Neural progenitor cell (in vitro differentiated cells): ENCODE measurements around the gene KIDINS220. TPM values are rescaled to one million over a fixed set of nuclear protein-coding genes. Genes with fewer than 3 reads are reported as not detected.

Source experiments
- DNase-seq: peaks from one replicate; pipeline ENCODE4 v3.0.0-alpha.2; 2016; ENCODE audit warnings: low spot score
- H2AFZ ChIP-seq: fragments of 200-600 bp; sonication (generic); replicated peaks from 2 replicates; pipeline ENCODE4 v1.6.1; 2016; ENCODE audit warnings: antibody characterized with exemption
- H3F3A ChIP-seq: fragments of 200-600 bp; sonication (generic); 2 replicates; pipeline ENCODE4 v1.6.1; 2016; ENCODE audit warnings: antibody characterized with exemption, low read depth
- H3K27ac ChIP-seq: fragments of 200-600 bp; sonication (generic); 2 replicates; pipeline ENCODE4 v1.5.1; 2016; ENCODE audit warnings: mild to moderate bottlenecking
- H3K27me3 ChIP-seq: fragments of 200-600 bp; sonication (generic); 2 replicates; pipeline ENCODE4 v1.6.1; 2016; ENCODE audit warnings: mild to moderate bottlenecking, moderate library complexity
- H3K36me3 ChIP-seq: fragments of 200-600 bp; sonication (generic); 2 replicates; pipeline ENCODE4 v1.5.1; 2016
- H3K4me1 ChIP-seq: fragments of 200-600 bp; sonication (generic); 2 replicates; pipeline ENCODE4 v1.6.1; 2016; ENCODE audit warnings: mixed run types
- H3K4me2 ChIP-seq: fragments of 200-600 bp; sonication (generic); 2 replicates; pipeline ENCODE4 v1.6.1; 2016
- H3K4me3 ChIP-seq: fragments of 200-600 bp; sonication (generic); 2 replicates; pipeline ENCODE4 v1.5.1; 2016
- H3K79me2 ChIP-seq: fragments of 200-600 bp; sonication (generic); 2 replicates; pipeline ENCODE4 v1.6.1; 2016; ENCODE audit warnings: low read depth
- H3K9ac ChIP-seq: fragments of 200-600 bp; sonication (generic); 2 replicates; pipeline ENCODE4 v1.6.1; 2016
- H3K9me3 ChIP-seq: fragments of 200-600 bp; sonication (generic); 2 replicates; pipeline ENCODE4 v1.5.1; 2016; ENCODE audit warnings: low read depth
- H4K20me1 ChIP-seq: fragments of 200-600 bp; sonication (generic); 2 replicates; pipeline ENCODE4 v1.6.1; 2016; ENCODE audit warnings: low read depth
- H3K27ac Mint-ChIP-seq: 3 replicates; pipeline ENCODE4 v1.8.0; 2021; ENCODE audit warnings: mixed read lengths
- H3K27me3 Mint-ChIP-seq: 2 replicates; pipeline ENCODE4 v1.8.0; 2022; ENCODE audit warnings: low read depth, mild to moderate bottlenecking, inconsistent platforms, moderate library complexity, mixed read lengths; ENCODE audit not compliant: insufficient read depth
- H3K36me3 Mint-ChIP-seq: 3 replicates; pipeline ENCODE4 v1.8.0; 2021; ENCODE audit warnings: mixed read lengths
- H3K4me1 Mint-ChIP-seq: 3 replicates; pipeline ENCODE4 v1.8.0; 2021; ENCODE audit warnings: mixed read lengths
- H3K4me3 Mint-ChIP-seq: 3 replicates; pipeline ENCODE4 v1.8.0; 2021; ENCODE audit warnings: mild to moderate bottlenecking, moderate library complexity, mixed read lengths
- H3K9me3 Mint-ChIP-seq: 3 replicates; pipeline ENCODE4 v1.8.0; 2020; ENCODE audit warnings: mixed read lengths
- CTCF ChIP-seq: fragments of 200-600 bp; sonication (generic); IDR thresholded peaks from 2 replicates; pipeline ENCODE4 v1.5.1; 2017; ENCODE audit warnings: antibody characterized with exemption, mild to moderate bottlenecking
- EZH2 ChIP-seq: fragments of 200-600 bp; sonication (generic); IDR thresholded peaks from 2 replicates; pipeline ENCODE4 v1.6.1; 2017; ENCODE audit warnings: antibody characterized with exemption, mild to moderate bottlenecking, moderate library complexity
- EZH2phosphoT487 ChIP-seq: fragments of 200-600 bp; sonication (generic); IDR thresholded peaks from 2 replicates; pipeline ENCODE4 v1.6.1; 2017; ENCODE audit warnings: antibody characterized with exemption
- total RNA-seq: library from RNA; depleted of rRNA; stranded (reverse); fragments of >200 nt; gene quantifications from 2 replicates; pipeline ENCODE4 v1.2.3, GENCODE V29; 2015; ENCODE audit warnings: low replicate concordance

KIDINS220 gene
- total RNA-seq, 1 donor from 2014 or later = 56.1 TPM

DNA sequence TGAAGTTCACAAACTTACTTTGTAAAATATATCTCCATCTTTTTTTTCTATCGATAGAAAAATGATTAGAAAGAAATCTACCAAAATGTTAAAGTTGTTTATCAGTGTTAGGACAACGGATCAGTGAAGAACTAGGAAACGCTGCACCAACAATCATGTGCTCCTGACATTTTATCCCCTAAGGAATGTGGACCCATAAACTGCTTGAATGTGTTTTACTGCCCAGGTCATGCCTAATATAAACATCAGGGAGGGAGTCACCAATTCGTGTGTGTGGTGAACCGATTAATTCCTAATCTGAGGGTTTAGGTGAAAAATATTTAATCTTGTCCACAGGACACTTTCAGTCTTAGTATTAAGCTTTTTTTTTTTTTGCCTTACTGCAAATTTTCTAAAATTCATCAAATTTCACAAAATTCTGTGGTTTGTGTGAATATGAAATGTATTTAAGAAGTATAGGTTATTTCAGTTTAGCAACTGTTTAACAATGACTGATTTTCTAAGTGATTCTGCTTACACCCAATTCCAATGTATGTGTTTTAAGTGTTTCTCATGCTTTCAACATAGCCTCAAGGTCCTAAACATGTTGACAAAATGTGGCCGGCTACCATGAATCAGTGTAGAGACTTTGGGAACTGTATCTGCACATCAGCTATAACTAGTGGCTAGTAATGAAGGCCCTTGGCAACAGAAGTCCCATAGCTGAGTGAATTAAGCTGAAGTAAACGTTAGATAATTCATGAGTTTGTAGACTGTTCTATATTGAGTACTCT, 11.1 kb upstream of the KIDINS220 start:
- Histone ChIP-seq H3K79me2 (no peaks in the 10 kb centered on the region), H3K4me2 (no peak overlapping the region), H3K4me1 (no peaks in the 10 kb centered on the region), H3K9me3 (no peaks in the 10 kb centered on the region), H3K9ac (no peak overlapping the region), H3K4me3 (no peak overlapping the region), H3K36me3 (no peaks in the 10 kb centered on the region), H3K27me3 (no peaks in the 10 kb centered on the region), H3K27ac (no peak overlapping the region), H4K20me1 (no peaks in the 10 kb centered on the region), H3F3A (no peaks in the 10 kb centered on the region), H2AFZ (no peak overlapping the region)
- no peak for DNase-seq
- no peaks in the 10 kb centered on the region for H3K36me3 Mint-ChIP-seq
- H3K4me1 Mint-ChIP-seq = peaks cover 4% of the 10 kb centered on the region
- H3K27ac Mint-ChIP-seq = no peak overlapping the region
- H3K9me3 Mint-ChIP-seq = no peaks in the 10 kb centered on the region
- H3K27me3 Mint-ChIP-seq = no peaks in the 10 kb centered on the region
- TF ChIP-seq CTCF (no peak), EZH2 (no peak), EZH2phosphoT487 (no peak)
- H3K4me3 Mint-ChIP-seq = no peak overlapping the region

- no peak overlapping the region for H3K9ac ChIP-seq
- no peaks in the 10 kb centered on the region for H3K79me2 ChIP-seq
Observed at GRCh38 chr2:8847400-8847799, 10.0 kb upstream of the KIDINS220 start.

DNA sequence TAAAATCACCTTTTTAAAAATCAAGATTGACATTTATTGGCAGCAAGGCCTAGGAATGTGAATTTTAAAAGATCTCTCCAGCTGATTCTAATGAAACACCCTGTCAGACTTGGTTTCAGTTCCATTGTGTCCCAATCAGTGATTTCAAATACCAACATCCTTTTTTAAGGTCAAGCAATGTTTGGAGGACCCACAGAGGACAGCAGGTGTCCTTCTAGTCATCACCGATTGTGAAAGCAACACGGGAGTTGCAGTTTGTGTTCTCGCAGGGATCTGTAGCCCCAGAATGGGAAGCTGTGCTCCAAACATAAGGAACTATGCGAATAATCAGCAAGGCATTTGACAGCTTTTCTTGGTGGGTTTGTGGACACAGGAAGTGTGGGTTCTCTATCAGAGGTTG, 4.5 kb upstream of the KIDINS220 start:
- H3K9me3 Mint-ChIP-seq = peaks cover 2% of the 10 kb centered on the region
- DNase-seq = no peak
- H3K9me3 ChIP-seq = no peaks in the 10 kb centered on the region
- no peak overlapping the region for H3K4me2 ChIP-seq
- TF ChIP-seq CTCF (no peak), EZH2 (no peak), EZH2phosphoT487 (no peak)
- H3K27me3 ChIP-seq = no peaks in the 10 kb centered on the region
- H4K20me1 ChIP-seq = no peaks in the 10 kb centered on the region
- H3F3A ChIP-seq = no peaks in the 10 kb centered on the region
- no peak overlapping the region for H3K4me3 ChIP-seq
- no peaks in the 10 kb centered on the region for H3K4me1 Mint-ChIP-seq
- H3K36me3 Mint-ChIP-seq = no peaks in the 10 kb centered on the region
- H3K27ac Mint-ChIP-seq = no peak overlapping the region
- no peaks in the 10 kb centered on the region for H3K4me1 ChIP-seq
- H3K79me2 ChIP-seq = peaks cover 3% of the 10 kb centered on the region
- no peak overlapping the region for H3K4me3 Mint-ChIP-seq
- H2AFZ ChIP-seq = no peak overlapping the region
- H3K36me3 ChIP-seq = no peaks in the 10 kb centered on the region
- H3K9ac ChIP-seq = no peak overlapping the region
- H3K27ac ChIP-seq = no peak overlapping the region
- H3K27me3 Mint-ChIP-seq = peaks cover 3% of the 10 kb centered on the region

More at GRCh38 chr2:8847400-8847799, 10.0 kb upstream of the KIDINS220 start:
- Mint-ChIP-seq H3K9me3 (no peaks in the 10 kb centered on the region), H3K27me3 (peaks cover 3% of the 10 kb centered on the region), H3K4me3 (no peak overlapping the region), H3K36me3 (no peaks in the 10 kb centered on the region), H3K27ac (no peak overlapping the region), H3K4me1 (peaks cover 4% of the 10 kb centered on the region)
- H3K4me3 ChIP-seq = no peak overlapping the region
- no peak overlapping the region for H3K27ac ChIP-seq
- TF ChIP-seq EZH2phosphoT487 (no peak), CTCF (no peak), EZH2 (no peak)
- no peaks in the 10 kb centered on the region for H3K9me3 ChIP-seq
- H3K4me1 ChIP-seq = no peaks in the 10 kb centered on the region
- H3K4me2 ChIP-seq = no peak overlapping the region
- no peaks in the 10 kb centered on the region for H3K27me3 ChIP-seq
- no peak overlapping the region for H2AFZ ChIP-seq
- no peak for DNase-seq
- H4K20me1 ChIP-seq = no peaks in the 10 kb centered on the region
- no peaks in the 10 kb centered on the region for H3F3A ChIP-seq
- H3K36me3 ChIP-seq = no peaks in the 10 kb centered on the region
